Urothelium cell line (cell line): ENCODE data around the gene PDE6B.
A peak's percentile ranks its signal among the peaks of the same experiment; 100 is the strongest.
"Not testable (repeated sequence)": the region's sequence is repeated elsewhere in the genome, so short reads cannot be mapped to it uniquely, and the experiment has no call there.

Experiments
- DNase-seq: peaks from one replicate; pipeline ENCODE4 v3.0.0; 2011; ENCODE audit warnings: low spot score, mixed read lengths
- FAIRE-seq: peaks from 2 replicates; lab custom pipeline; 2011; peaks lifted over from hg19 to GRCh38; lab: Jason Lieb, UNC

Gene PDE6B

DNA sequence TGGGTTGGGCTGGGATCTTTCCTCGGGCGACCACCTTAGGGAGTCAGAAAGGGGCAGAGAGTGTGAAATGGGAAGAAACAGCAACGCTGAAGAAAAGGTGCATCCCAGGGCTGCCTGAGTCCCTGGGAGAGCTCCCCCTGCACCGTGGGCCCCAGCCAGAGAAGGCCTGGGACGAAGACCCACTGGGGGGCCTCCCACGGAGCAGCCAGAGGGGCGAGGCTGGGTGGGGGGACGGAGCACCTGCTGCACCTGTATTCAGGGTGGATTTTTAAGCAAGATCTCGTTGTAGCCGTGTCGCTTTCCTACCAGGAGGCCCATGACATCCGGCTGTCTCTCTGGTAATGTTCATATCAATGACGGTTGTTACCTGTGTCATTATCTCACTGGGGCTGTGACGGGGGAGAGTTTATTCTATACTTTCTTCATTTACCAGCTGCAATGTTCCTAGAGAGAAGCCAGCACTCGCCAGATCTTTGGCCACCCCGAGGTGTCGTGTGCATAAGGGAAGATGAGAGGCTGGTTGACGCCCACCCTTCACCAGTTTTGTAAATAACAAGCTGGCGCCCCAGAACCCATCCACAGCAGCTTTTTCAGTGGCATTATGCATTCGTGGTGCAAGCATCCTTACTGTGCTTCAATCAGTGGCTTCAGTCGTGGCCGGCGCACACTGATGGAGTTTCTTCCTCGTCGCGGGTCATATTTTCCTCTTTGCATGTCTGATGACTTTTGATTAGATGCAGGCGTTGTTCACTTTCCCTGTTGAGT is 74.6 kb downstream of the PDE6B start:
- FAIRE-seq = no peak

GRCh38 chr4:700587-701264 is 75.4 kb downstream of the PDE6B start:
- FAIRE-seq (no peak), DNase-seq (no peak)

More for the DNA sequence above, 74.6 kb downstream of the PDE6B start:
- no peak for DNase-seq

DNA sequence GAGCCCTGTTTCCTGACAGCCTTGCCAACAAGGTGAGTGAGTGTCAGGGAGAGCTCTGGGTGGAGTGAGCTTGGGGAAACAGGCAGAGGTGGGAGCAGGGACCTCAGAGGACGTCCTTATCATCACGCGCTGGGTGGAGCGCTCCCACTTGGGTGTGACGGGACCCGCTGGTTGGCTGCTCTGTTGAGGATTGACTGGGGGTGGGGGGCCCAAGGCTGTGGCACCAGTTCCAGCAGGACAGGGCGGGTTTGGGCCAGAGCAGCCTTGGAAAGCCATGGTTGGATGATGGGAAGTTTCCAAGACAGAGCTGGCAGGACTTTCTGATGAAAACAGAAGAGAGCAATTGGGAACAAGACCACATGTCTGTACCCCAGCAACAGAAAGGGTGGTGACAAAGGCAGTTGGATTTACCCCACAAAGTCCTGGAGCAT is 77.3 kb downstream of the PDE6B start:
- DNase-seq (no peak), FAIRE-seq (no peak)

- no peak for DNase-seq
- FAIRE-seq = no peak
Measured at GRCh38 chr4:703336-704197, 78.2 kb downstream of the PDE6B start.

DNA sequence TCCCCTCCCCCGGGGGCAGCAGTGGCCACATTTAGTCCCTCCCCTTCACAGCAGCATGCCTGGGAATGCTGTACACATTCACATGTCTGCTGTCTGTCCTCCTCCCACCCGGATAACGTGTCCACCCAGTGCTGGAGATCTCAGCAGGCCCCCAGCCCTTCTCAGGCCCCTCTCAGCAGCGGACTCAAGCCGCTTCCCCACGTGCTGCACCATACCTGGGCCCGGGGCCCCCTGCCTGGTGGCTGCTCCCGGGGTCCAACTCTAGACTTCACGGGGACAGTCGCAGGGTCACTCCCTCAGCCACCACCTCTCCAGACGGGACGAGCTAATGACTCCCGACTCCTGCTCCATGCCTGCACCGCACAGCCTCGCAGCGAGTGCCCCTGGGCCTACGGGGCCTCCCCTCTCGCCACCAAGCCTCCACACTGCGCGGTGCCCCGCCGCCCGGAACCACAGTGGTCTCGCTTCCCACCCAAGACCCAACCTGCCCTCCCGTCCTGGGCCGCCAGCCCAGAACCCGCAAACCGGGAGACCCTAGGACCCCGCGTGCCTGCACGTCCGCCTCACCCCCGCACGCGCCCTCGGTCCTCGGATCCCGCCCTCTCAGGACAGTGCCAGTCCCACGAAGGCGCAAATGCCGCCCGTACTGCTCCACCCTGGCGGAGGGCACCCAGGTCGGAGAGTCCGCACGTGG is 79.0 kb downstream of the PDE6B start:
- no peak for DNase-seq
- no peak for FAIRE-seq

DNA sequence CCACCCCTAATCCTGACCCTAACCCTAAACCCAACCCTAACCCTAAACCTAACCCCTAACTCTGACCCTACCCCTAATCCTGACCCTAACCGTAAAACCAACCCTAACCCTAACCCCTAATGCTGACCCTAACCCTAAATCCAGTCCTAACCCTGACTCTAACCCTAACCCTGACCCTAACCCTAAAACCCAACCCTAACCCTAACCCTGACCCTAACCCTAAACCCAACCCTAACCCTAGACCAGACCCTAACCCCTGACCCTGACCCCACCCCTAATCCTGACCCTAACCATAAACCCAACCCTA is 79.6 kb downstream of the PDE6B start:
- FAIRE-seq (no peak), DNase-seq (no peak)

- no peak for FAIRE-seq
Measured at GRCh38 chr4:705278-706082, 80.1 kb downstream of the PDE6B start, which contains the start of gene PCGF3. Gene PCGF3 (plus strand): TSS chr4:705832. CDS start chr4:733681, 27,849 bp downstream.

GRCh38 chr4:706083-706633 is 80.8 kb downstream of the PDE6B start:
- DNase-seq, FAIRE-seq: not testable (repeated sequence)

More at GRCh38 chr4:705278-706082, 80.1 kb downstream of the PDE6B start, which contains the start of gene PCGF3:
- peak; percentile 98 for DNase-seq

GRCh38 chr4:706834-707598 is 81.6 kb downstream of the PDE6B start:
- FAIRE-seq (no peak), DNase-seq (no peak)

- DNase-seq = no peak
- no peak for FAIRE-seq
Measured at GRCh38 chr4:707929-708630, 82.7 kb downstream of the PDE6B start.

- DNase-seq (no peak), FAIRE-seq (no peak)
Measured at GRCh38 chr4:708631-708933, 83.2 kb downstream of the PDE6B start.

DNA sequence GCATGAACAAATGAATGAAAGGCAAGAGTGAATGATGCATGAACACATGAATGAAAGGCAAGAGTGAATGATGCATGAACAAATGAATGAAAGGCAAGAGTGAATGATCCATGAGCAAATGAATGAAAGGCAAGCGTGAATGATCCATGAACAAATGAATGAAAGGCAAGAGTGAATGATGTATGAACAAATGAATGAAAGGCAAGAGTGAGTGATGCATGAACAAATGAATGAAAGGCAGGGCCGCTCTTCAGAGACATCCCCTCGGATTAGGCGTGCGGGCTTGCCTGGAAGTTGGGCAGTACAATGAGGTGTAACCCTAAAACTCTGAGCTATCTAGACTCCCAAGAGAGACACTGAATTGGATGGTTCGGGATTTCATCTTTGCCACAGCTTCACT is 84.0 kb downstream of the PDE6B start:
- DNase-seq (no peak), FAIRE-seq (no peak)

DNA sequence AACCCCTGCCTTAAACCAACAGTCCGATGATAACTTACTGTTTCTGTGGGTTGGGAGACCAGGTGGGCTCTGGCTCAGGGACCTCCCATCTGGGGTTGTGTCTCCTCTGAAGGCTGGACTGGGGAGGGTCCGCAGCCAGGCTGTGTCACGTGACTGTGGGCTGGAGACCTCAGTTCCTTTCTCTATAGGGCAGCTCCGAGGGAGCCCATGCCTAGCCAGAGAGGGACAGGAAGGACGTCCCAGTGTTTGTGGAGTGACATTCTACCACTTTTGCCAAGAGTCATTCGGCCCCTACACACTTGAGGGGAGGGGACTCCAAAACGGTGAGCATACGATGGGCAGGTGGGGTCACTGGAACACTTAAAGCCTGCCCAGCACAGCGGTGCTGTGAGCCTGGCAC is 84.7 kb downstream of the PDE6B start:
- FAIRE-seq (no peak), DNase-seq (no peak)

- FAIRE-seq = no peak
- no peak for DNase-seq
Measured at GRCh38 chr4:710916-711315, 85.5 kb downstream of the PDE6B start.

DNA sequence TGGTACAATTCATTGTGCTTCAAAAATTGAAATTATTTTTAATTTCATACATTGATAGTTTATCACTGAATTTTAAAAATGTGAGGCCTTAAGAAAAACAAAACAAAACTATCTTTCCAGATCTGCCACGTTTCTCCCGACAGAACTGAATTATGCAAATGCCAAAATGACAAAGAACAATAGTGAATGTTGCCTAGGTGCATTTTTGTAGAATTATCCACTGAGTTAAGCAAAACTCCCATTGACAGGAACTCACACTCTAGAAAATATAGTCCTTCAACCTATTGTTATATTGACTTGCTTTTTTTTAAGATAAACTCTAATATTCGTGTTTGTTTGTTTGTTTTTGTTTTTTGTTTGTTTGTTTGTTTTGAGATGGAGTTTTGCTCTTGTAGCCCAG is 86.7 kb downstream of the PDE6B start:
- FAIRE-seq = no peak
- DNase-seq = no peak

DNA sequence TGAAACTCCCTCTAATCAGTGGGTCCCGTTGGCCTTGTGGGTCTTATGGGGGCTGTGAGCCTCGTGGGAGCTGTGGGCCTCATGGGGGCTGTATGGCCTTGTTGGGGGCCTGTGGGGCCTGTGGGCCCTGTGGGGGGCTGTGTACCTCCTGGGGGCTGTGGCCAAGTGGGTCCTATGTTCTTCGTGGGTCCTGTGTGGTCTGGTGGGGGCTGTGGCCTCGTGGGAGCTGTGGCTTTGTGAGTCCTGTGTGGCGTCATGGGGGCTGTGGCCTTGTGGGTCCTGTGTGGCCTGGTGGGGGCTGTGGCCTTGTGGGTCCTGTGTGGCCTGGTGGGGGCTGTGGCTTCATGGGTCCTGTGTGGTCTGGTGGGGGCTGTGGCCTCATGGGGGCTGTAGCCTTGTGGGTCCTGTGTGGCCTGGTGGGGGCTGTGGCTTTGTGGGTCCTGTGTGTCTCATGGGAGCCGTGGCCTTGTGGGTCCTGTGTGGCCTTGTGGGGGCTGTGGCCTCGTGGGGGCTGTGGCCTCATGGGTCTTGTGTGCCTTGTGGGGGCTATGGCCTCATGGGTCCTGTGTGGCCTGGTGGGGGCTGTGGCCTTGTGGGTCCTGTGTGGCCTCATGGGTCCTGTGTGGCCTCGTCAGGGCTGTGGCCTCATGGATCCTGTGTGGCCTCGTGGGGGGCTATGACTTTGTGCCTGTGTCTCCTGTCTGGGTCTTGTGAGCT is 87.7 kb downstream of the PDE6B start:
- DNase-seq (no peak), FAIRE-seq (no peak)

DNA sequence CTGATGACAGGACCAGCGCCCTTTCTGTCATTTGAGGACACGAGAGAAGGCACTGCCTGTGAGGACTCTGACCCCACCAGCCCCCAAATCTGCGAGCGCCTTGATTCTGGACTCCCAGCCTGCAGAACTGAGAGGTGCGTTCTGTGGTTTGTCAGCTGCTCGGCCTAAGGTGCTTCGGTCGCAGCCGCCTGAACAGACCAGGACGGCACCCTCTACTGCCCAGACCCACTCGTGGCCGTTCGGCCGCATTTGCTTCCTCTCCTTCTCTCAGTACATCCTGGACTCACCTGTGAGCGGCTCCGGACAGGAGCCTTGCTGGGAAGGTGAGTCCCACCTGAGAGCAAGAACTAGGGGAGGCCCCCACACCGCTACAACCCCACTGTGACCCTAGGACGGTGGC is 88.7 kb downstream of the PDE6B start:
- FAIRE-seq (no peak), DNase-seq (no peak)
